ENCODE data around the gene LRCOL1. TPM values are rescaled to one million over a fixed set of nuclear protein-coding genes. Genes with fewer than 3 reads are reported as not detected.

Gene LRCOL1
- total RNA-seq, 1 donor from 2014 or later, result not detected

GRCh38 chr12:132581348-132582057 is 28.9 kb downstream of the LRCOL1 start:
- TF ChIP-seq CTCF (IDR thresholded peaks at IDR 0.05; ENCODE audit: insufficient read depth, low read length, severe bottlenecking), result no peak
- Histone ChIP-seq H3K4me3 (ENCODE audit: low read depth, low read length) (no peak overlapping the region), H3K27me3 (ENCODE audit: control insufficient read depth, insufficient read depth, low read length) (no peaks in the 10 kb centered on the region), H3K36me3 (ENCODE audit: control insufficient read depth, insufficient read depth, low read length) (peaks cover 9% of the 10 kb centered on the region)
- DNase-seq (ENCODE audit: low read depth), result no peak
- no peak for FAIRE-seq

- TF ChIP-seq CTCF (IDR thresholded peaks at IDR 0.05; ENCODE audit: insufficient read depth, low read length, severe bottlenecking), result no peak
- DNase-seq (ENCODE audit: low read depth) (no peak), FAIRE-seq (no peak)
- Histone ChIP-seq H3K36me3 (ENCODE audit: control insufficient read depth, insufficient read depth, low read length) (peaks cover 9% of the 10 kb centered on the region), H3K27me3 (ENCODE audit: control insufficient read depth, insufficient read depth, low read length) (no peaks in the 10 kb centered on the region), H3K4me3 (ENCODE audit: low read depth, low read length) (no peak overlapping the region)
Observed at GRCh38 chr12:132580701-132581292, 29.6 kb downstream of the LRCOL1 start.

- DNase-seq (ENCODE audit: low read depth), result no peak
- FAIRE-seq, result no peak
- Histone ChIP-seq H3K27me3 (ENCODE audit: control insufficient read depth, insufficient read depth, low read length) (no peaks in the 10 kb centered on the region), H3K36me3 (ENCODE audit: control insufficient read depth, insufficient read depth, low read length) (peaks cover 14% of the 10 kb centered on the region), H3K4me3 (ENCODE audit: low read depth, low read length) (no peak overlapping the region)
- no peak for TF ChIP-seq CTCF (IDR thresholded peaks at IDR 0.05; ENCODE audit: insufficient read depth, low read length, severe bottlenecking)
Observed at GRCh38 chr12:132579744-132580143, 30.6 kb downstream of the LRCOL1 start.

- Histone ChIP-seq H3K4me3 (ENCODE audit: low read depth, low read length) (no peak overlapping the region), H3K36me3 (ENCODE audit: control insufficient read depth, insufficient read depth, low read length) (peaks cover 18% of the 10 kb centered on the region), H3K27me3 (ENCODE audit: control insufficient read depth, insufficient read depth, low read length) (no peaks in the 10 kb centered on the region)
- no peak for TF ChIP-seq CTCF (IDR thresholded peaks at IDR 0.05; ENCODE audit: insufficient read depth, low read length, severe bottlenecking)
- DNase-seq (ENCODE audit: low read depth) (no peak), FAIRE-seq (no peak)
Observed at GRCh38 chr12:132578826-132579225, 31.6 kb downstream of the LRCOL1 start.

- Histone ChIP-seq H3K27me3 (ENCODE audit: control insufficient read depth, insufficient read depth, low read length) (no peaks in the 10 kb centered on the region), H3K36me3 (ENCODE audit: control insufficient read depth, insufficient read depth, low read length) (peaks cover 20% of the 10 kb centered on the region), H3K4me3 (ENCODE audit: low read depth, low read length) (no peak overlapping the region)
- DNase-seq (ENCODE audit: low read depth) (no peak), FAIRE-seq (no peak)
- no peak for TF ChIP-seq CTCF (IDR thresholded peaks at IDR 0.05; ENCODE audit: insufficient read depth, low read length, severe bottlenecking)
Observed at GRCh38 chr12:132578118-132578517, 32.3 kb downstream of the LRCOL1 start.

All from bronchial epithelial cell (primary cell).